K562 (cell line): ENCODE results near the gene LANCL1.

ENCODE experiments used
- CBX1 ChIP-seq: sonication (generic); IDR thresholded peaks from 2 replicates; pipeline ENCODE4 v1.6.1; 2016; ENCODE audit warnings: antibody characterized with exemption, low read depth, mild to moderate bottlenecking
- CTCF ChIP-seq, 3 experiments: IDR thresholded peaks in 2 of 3; conservative IDR thresholded peaks in 1 of 3; 2 replicates each; pipeline ENCODE4 v1.5.1; 2011 to 2012; ENCODE audit warnings: low read length in 3 of 3, mild to moderate bottlenecking in 3 of 3, control low read depth in 2 of 3, improper control_type of control experiment in 1 of 3, inconsistent platforms in 1 of 3, low read depth in 1 of 3, mixed read lengths in 1 of 3, moderate library complexity in 1 of 3; ENCODE audit not compliant: insufficient read depth in 2 of 3
- DIDO1 ChIP-seq: fragments of 450-650 bp; IDR thresholded peaks from 2 replicates; pipeline ENCODE4 v1.6.1; 2016; ENCODE audit warnings: low read depth, missing biosample characterization, missing genetic modification characterization
- DNMT1 ChIP-seq: fragments of 450-650 bp; IDR thresholded peaks from 2 replicates; pipeline ENCODE4 v1.6.1; 2016; ENCODE audit warnings: antibody characterized with exemption, mild to moderate bottlenecking
- E2F8 ChIP-seq: fragments of 450-650 bp; IDR thresholded peaks from 2 replicates; pipeline ENCODE4 v1.7.1; 2018; ENCODE audit warnings: mild to moderate bottlenecking, low read depth; ENCODE audit not compliant: partially characterized antibody
- HIVEP1 ChIP-seq: fragments of 250-450 bp; sonication (Bioruptor Pico); IDR thresholded peaks from 2 replicates; pipeline ENCODE4 v1.4.0; 2020; ENCODE audit warnings: mild to moderate bottlenecking
- IRF2 ChIP-seq: sonication (generic); formaldehyde crosslinking; IDR thresholded peaks from 2 replicates; pipeline ENCODE4 v1.8.1; 2022; ENCODE audit warnings: mild to moderate bottlenecking, missing genetic modification reagents
- KLF16 ChIP-seq: IDR thresholded peaks from 2 replicates; pipeline ENCODE4 v1.6.1; 2016; ENCODE audit warnings: antibody characterized with exemption
- PHF20 ChIP-seq: fragments of 450-650 bp; IDR thresholded peaks from 2 replicates; pipeline ENCODE4 v1.6.1; 2018; ENCODE audit not compliant: partially characterized antibody
- POLR3G ChIP-seq: IDR thresholded peaks from 2 replicates; pipeline ENCODE4 v1.6.1; 2011; ENCODE audit not compliant: insufficient read length, insufficient replicate concordance; ENCODE audit errors: extremely low read depth
- RNF2 ChIP-seq: sonication (generic); IDR thresholded peaks from 2 replicates; pipeline ENCODE4 v1.6.1; 2016
- SMARCE1 ChIP-seq: fragments of 450-650 bp; IDR thresholded peaks from 2 replicates; pipeline ENCODE4 v1.7.1; 2016; ENCODE audit warnings: mild to moderate bottlenecking
- ZNF133 ChIP-seq: fragments of 250-450 bp; sonication (Bioruptor Pico); IDR thresholded peaks from 2 replicates; pipeline ENCODE4 v1.4.0; 2020; ENCODE audit warnings: mild to moderate bottlenecking

- TF ChIP-seq IRF2 (CRISPR knock-in tag), result no peak
- TF ChIP-seq CTCF (IDR thresholded peaks at IDR 0.05 in 2 of 3, conservative IDR thresholded peaks at IDR 0.05 in 1 of 3; ENCODE audit: insufficient read depth in 2 of 3, low read depth in 1 of 3, low read length in 3 of 3), result no peak
- TF ChIP-seq KLF16, result no peak
- TF ChIP-seq HIVEP1 (CRISPR knock-in tag), result no peak
- no peak for TF ChIP-seq DIDO1 (tag)
- no peak for TF ChIP-seq POLR3G
- TF ChIP-seq DNMT1, result no peak
- TF ChIP-seq RNF2, result no peak
- TF ChIP-seq PHF20, result no peak
- TF ChIP-seq E2F8, result no peak
- TF ChIP-seq CBX1, result no peak
- TF ChIP-seq SMARCE1, result no peak
- no peak for TF ChIP-seq ZNF133 (CRISPR knock-in tag)
Observed at GRCh38 chr2:210452194-210452593, 24.4 kb downstream of the LANCL1 start.
